Astrocyte (in vitro differentiated cells and primary cell): ENCODE results near the gene KCNG1.

Experiments
- EZH2 ChIP-seq: IDR thresholded peaks from 2 replicates; pipeline ENCODE4 v1.6.1; 2012; ENCODE audit warnings: mild to moderate bottlenecking, low read length, inconsistent platforms; ENCODE audit not compliant: insufficient read depth
- TF ChIP-seq, protein P1 (sequence below): IDR thresholded peaks from 2 replicates; pipeline ENCODE4 v1.5.1; 2011; ENCODE audit warnings: low read depth, mild to moderate bottlenecking, inconsistent platforms, low read length, moderate library complexity; ENCODE audit not compliant: insufficient read depth

DNA sequence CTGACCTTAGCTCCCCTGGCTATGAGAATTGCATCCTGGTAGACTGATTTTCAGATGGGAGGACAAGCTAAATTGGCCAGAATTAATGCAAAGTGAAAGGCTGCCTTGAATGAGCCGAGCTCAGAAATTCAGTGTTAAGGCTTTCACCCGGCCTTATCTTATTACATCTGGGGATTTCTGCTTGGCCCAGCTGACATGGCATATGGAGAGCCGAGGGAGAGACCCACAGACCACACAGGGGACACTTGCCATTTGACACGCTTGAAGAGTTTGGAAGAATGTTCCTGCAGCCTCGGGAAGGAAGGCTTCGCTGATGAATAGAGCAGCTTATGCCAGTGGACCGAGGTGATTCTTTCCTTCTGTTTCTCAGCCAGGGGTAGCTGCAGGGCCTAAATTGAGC lies 55.3 kb downstream of the KCNG1 start:
- TF ChIP-seq, protein P1, sequence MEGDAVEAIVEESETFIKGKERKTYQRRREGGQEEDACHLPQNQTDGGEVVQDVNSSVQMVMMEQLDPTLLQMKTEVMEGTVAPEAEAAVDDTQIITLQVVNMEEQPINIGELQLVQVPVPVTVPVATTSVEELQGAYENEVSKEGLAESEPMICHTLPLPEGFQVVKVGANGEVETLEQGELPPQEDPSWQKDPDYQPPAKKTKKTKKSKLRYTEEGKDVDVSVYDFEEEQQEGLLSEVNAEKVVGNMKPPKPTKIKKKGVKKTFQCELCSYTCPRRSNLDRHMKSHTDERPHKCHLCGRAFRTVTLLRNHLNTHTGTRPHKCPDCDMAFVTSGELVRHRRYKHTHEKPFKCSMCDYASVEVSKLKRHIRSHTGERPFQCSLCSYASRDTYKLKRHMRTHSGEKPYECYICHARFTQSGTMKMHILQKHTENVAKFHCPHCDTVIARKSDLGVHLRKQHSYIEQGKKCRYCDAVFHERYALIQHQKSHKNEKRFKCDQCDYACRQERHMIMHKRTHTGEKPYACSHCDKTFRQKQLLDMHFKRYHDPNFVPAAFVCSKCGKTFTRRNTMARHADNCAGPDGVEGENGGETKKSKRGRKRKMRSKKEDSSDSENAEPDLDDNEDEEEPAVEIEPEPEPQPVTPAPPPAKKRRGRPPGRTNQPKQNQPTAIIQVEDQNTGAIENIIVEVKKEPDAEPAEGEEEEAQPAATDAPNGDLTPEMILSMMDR, result no peak
- no peak for TF ChIP-seq EZH2
